WI38 (cell line): ENCODE results near the gene INPP4B.
"Not testable (repeated sequence)": the region's sequence is repeated elsewhere in the genome, so short reads cannot be mapped to it uniquely, and the experiment has no call there.

ENCODE experiments used
- H3K4me3 ChIP-seq: 2 replicates; pipeline ENCODE4 v1.5.1; 2011; ENCODE audit warnings: low read depth, mild to moderate bottlenecking, control low read depth, low read length
- CTCF ChIP-seq: IDR thresholded peaks from 2 replicates; pipeline ENCODE4 v1.5.1; 2012; ENCODE audit warnings: low read depth, mild to moderate bottlenecking, control low read depth, low read length

The INPP4B gene

GRCh38 chr4:142516686-142517526 lies 329.2 kb downstream of the INPP4B start:
- no peak for TF ChIP-seq CTCF
- no peak overlapping the region for H3K4me3 ChIP-seq

GRCh38 chr4:142512161-142512560 lies 333.9 kb downstream of the INPP4B start:
- H3K4me3 ChIP-seq: no peak overlapping the region
- no peak for TF ChIP-seq CTCF

GRCh38 chr4:142509881-142510280 lies 336.2 kb downstream of the INPP4B start:
- no peak for TF ChIP-seq CTCF
- H3K4me3 ChIP-seq: no peak overlapping the region

- H3K4me3 ChIP-seq: not testable (repeated sequence)
These were observed 336.7 kb downstream of the INPP4B start for GRCh38 chr4:142509381-142509780.

- no peak overlapping the region for H3K4me3 ChIP-seq
- TF ChIP-seq CTCF: no peak
These were observed 345.1 kb downstream of the INPP4B start for GRCh38 chr4:142500966-142501365.

- no peak for TF ChIP-seq CTCF
- H3K4me3 ChIP-seq: no peak overlapping the region
These were observed 348.5 kb downstream of the INPP4B start for GRCh38 chr4:142497606-142498005.

GRCh38 chr4:142493255-142494110 lies 352.6 kb downstream of the INPP4B start:
- no peak for TF ChIP-seq CTCF
- H3K4me3 ChIP-seq: no peak overlapping the region
